HS-5 (cell line): ENCODE measurements around the gene SUPT7L.
"Not testable (repeated sequence)": the region's sequence is repeated elsewhere in the genome, so short reads cannot be mapped to it uniquely, and the experiment has no call there.

Experiments
- DNase-seq: peaks from one replicate; pipeline ENCODE4 v3.0.0-alpha.2; 2012; ENCODE audit warnings: low read depth

SUPT7L gene

DNA sequence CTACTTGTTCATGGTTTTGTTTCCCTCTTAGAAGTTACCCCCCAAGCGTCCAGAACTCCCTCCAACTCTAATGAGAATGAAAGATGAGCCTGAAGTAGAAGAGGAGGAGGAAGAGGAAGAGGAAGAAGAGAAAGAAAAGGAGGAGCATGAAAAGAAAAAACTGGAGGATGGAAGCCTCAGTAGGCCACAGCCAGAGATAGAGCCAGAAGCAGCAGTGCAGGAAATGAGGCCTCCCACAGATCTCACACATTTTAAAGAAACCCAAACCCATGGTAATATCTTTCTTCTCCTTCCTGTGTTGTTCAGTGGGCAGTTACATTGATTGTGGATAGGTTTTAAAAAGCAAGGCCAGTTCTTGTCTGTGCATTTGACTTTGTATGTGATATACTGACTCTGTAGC, 21.6 kb upstream of the SUPT7L start:
- DNase-seq = not testable (repeated sequence)

DNA sequence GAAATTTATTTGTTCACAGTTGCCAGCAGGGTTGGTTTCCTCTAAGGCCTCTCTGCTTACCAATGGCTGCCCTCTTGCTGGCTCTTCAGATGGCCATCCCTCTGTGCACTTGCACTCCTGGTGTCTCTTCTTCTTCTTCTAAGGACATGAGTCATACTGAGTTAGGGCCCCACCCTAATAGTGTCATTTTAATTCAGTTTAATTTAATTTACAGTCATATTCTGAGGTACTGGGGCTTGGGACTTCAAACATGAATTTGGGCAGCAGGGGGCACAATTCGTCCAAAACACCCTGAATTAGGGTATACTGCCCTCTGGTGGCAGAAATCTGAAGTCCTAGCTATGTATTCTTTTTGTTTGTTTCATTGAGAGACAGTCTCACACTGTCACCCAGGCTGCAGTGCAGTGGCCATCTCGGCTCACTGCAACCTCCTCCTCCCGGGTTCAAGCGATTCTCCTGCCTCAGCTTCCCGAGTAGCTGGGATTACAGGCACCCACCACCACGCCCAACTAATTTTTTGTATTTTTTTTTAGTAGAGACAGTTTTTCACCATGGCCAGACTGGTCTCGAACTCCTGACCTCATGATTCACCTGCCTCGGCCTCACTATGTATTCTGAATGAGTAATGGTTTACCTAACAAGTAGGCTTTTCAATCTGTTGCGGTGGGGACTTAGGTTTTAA, 20.1 kb upstream of the SUPT7L start:
- DNase-seq = peak; percentile 88

DNA sequence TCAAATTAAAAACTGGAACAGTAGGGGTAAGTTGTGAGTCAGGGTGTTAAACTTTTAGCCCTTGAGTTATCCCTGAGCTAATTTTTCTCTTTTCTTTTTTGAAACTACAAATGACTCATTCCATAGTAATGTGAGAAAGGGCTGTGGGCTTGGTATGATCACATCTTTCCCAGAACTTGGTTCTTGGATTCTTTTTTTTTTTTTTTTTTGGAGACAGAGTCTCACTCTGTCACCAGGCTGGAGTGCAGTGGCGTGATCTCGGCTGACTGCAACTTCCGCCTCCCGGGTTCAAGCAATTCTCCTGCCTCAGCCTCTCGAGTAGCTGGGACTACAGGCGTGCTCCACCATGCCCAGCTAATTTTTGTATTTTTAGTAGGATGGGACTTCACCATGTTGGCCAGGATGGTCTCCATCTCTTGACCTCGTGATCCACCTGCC, 18.9 kb upstream of the SUPT7L start:
- DNase-seq = peak; percentile 76

DNA sequence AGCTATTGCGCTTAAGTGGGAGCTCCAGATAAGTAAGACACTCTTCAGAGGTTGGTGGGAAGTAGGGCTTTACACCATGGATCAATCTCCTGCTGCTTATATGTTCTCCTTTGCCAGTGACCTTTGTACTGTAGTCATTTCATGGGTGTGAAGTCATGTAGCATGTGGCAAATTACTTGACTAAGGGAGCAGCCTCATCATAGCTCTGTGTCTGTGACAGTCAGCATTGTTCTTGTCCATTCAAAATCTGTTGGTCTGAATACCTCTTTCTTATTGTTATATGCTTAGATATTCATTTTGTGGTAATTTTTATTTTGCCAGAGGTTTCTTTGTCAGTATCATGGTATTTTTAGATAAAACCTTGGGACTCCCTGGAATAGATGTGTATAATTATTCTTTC, 18.4 kb upstream of the SUPT7L start:
- DNase-seq = no peak

DNA sequence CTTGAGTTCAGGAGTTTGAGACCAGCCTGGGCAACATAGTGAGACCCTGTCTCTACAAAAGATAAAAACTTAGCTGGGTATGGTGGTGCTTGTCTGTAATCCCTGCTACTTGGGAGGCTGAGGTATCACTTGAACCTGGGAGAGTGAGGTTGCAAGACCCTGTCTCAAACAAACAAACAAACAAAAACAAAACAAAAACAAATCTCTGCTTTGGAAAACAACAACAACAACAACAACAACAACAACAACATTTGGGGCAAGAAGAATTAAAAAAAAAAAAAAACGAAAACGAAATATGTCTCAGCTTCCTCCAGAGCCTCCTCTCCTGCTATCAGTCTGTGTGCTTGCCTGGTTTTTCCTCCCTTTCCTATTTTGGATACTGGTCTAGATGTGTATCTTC, 17.2 kb upstream of the SUPT7L start:
- no peak for DNase-seq

DNA sequence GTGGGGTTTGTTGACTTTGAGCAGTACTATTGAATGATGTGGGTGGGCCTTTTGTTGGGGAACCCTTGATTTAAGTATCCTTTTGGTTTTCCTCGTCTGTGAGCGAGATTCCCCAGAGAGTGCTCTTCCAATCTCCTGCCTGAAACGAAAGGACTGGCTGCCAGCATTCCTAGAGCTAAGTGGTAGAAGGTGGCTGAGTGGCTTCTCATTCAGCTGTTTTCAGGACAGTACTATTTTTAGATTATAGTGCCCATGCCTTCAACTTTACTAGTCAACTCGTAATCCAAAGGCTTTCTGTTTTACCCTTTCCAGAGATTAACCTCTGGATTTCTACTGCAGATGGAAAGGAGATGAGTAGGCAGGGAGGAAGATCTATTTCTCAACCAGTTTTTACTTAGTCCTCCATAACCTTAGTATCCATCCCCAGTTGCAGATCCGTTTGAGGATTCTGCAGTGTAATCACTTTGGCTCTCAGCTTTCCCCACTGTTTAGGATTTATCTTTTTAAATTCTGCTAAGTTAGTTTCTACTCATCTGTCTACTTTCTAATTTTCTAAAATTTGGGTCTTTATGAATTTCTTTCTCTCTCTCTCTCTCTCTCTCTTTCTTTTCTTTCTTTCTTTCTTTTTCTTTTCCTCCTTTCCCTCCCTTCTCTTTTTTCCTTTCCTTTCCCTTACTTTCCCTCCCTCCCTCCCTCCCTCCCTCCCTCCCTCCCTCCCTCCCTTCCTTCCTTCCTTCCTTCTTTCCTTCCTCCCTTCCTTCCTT, 9.5 kb upstream of the SUPT7L start:
- DNase-seq = no peak

DNA sequence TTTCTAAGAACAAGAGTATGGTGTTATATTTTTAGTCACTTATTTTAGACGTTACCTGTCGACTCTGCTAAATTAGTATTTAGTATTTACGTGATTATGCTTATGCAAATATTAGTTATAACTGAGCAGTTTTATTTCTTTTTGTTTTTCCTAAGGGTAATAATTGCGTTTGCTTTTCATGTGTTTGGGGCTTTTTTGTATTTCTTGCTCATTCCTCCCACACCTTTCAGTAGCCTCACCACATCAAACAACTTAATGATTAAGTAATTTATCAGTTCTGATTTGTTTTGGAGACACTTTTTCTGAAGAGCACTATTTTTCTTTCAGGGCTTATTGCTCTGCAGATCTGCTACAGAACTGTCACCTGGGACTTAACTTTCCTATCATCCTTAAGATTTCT, 7.8 kb upstream of the SUPT7L start:
- no peak for DNase-seq

DNA sequence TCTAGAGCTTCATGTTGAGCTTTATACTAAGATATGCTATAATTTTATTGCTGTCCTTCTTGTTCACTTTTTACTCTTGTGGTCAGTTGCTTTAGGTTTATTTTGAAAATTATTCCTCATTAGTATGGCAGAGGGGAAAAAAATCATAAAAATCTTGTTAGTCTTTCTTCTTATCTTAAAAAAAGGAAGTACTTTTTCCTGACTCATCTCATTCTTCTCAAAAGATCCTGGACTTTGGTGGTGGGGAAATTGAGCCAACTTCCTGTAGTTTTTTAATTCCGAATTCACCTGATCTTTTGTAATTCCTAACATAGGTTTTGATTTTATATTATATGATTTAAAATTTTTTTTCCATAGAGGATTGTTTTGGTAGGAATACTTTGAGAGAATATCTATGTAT, 4.0 kb upstream of the SUPT7L start:
- DNase-seq = no peak

DNA sequence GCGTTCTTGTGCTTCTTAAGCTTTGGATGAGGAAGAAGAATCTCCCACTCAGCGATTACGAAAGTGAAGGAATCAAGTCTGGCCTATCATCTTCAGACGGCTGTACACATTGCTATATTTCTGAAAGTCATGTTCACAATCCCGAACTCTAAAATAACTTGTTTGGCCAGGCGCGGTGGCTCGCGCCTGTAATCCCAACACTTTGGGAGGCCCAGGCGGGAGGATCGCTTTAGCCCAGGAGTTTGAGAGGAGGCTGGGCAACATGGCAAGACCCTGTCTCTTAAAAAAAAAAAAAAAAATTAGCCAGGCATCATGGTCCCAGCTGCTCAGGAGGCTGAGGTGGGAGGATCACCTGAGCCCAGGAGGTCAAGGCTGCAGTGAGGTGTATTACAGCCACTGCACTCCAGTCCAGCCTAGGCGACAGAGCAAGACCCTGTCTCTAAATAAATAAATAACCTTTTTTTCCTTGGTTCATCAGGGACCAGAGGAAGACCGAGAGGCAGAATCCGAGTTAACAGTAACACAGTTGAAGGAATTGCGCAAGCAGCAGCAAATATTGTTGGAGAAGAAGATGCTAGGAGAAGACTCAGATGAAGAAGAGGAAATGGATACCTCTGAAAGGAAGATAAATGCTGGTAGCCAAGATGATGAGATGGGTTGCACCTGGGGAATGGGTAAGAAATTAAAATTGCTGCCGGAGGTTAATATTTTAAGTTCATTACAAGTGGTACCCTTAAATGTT, 1.4 kb upstream of the SUPT7L start:
- DNase-seq = no peak

DNA sequence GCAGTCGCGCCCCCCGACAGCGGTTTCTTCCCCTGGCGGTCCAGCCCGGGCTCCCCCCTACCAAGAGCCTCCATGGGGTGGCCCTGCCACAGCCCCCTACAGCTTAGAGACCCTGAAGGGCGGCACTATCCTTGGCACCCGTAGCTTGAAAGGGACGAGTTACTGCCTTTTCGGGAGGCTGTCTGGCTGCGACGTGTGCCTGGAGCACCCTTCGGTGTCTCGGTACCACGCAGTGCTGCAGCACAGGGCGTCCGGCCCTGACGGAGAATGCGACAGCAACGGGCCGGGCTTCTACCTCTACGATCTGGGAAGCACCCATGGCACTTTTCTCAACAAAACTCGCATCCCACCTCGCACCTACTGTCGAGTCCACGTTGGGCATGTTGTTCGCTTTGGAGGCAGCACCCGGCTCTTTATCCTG, 750 bp upstream of the SUPT7L start:
- DNase-seq = no peak

DNA sequence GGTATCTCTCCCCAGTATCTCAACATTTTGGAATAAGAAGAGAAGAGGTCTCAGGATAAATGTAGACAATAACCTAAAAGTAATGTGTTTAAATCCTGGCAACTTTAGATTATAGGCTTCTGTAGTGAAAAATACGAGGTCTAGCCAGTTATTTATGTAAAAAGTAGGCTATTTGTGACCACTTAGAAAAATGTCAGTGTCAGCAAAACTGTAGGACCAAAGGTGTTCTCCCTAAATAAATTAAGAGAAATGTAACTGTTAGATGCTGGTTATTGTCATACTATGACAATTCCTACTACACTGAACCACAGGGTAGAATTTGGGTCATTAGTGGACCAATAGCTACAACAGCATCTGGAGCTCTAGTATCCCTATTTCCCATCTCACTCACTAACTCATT, 2.0 kb downstream of the SUPT7L start:
- DNase-seq = no peak

DNA sequence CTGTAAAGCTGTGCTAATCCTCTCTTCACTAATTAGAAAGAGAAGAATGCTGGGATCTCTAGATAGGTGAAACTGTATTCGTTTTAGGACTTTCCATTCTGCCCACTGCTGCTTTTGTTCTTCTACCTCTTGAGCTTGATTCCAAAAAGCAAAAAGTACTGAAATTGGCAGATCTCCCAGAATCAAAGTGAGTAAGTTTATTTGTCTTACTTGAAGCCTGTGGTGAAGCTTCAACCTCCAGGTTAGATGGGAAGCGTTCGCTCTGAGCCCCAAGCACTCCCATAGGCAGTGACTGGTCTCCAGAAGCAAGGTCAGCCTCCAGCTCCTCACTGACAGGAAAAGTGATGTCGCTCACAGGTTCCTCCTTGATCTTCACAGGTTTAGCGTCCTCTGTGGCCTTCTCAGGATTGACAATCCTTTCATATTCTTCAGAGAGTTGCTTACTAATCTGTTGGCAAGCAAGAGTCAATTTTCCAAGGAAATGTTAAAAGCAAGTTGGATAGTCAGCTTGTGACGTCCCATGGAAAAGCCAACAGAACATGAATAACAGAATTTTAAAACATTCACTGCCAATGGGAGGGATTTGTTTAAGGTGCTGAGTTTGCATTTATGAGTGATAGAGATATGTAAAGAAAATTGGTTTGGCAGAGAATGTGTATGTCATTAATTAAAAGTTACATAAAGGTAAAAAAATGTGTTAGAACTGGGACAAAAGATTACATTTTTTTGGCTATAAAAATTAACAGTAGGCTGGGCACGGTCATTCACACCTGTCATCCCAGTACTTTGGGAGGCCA, 8.1 kb downstream of the SUPT7L start:
- DNase-seq = no peak

DNA sequence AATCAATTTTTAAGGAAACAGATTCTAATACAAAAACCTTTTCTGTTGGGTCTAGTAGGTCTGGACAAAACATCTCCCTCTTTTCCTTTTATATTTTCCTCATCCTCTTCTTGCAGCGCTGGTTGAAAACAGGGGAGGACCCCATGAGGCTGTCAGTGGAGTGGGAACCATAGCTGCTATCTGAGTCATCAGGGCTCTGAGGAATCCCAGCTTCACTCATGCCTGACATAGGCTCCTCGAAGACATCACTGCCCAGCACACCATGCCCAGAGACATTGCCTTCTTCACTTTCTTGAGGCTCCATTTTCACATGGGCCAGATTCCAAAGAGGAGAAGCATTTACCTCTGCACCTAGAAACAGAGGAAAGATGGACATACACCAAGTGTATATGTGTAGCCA, 10.0 kb downstream of the SUPT7L start:
- no peak for DNase-seq

DNA sequence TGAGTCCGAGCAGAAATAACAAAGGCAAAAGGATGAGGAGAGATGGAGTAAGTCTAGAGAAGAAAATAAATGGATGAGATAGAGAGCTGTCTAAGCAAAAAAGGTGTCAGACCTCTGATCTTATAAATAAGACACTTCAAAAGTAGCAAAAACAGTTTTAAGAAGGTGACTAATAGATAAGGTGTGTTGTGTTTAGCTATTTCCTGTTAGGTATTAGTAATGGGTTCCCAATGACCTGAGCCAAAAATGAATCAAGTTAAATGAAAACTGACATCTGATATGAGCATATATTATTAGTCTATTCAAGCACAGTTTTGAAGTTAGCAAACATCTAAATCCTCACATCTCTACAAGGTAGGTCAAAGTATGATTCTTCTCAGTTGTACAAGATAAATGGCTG, 10.6 kb downstream of the SUPT7L start:
- no peak for DNase-seq

DNA sequence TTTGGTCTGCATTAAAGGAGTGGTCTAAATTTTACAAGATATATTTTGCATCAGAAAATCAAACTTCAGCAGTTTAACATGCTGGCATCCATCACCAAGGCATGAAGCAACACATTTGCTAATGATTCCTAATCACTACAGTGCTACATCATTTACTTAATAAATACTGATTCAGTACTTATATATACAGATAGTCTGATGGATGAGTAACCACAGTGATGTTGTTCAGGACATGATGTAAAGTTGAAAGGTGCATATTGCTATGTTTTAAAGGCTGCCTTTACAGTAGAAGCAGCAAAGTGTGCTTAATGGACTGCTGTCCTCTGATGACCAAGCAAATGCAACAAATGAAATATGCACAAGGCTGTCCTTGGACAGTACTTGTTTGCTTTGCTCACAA, 11.1 kb downstream of the SUPT7L start:
- no peak for DNase-seq

DNA sequence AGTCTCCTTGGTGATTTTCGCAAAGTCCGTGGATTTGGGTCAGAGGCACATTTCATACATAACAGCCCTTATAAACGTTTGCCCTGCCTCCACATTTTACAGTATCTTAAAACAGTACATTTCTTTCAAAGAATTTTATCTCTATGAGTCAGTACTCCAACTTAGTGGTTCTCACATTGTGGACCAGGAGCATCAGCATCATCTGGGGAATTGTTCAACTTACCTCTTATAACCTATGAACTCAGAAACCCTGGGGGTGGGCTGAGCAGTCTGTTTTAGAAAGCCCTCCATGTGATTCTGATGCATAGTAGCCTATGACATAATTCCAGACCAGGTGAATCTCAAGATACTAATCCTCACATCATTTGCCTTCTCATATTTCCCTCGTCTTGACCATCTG, 12.4 kb downstream of the SUPT7L start:
- DNase-seq = no peak

DNA sequence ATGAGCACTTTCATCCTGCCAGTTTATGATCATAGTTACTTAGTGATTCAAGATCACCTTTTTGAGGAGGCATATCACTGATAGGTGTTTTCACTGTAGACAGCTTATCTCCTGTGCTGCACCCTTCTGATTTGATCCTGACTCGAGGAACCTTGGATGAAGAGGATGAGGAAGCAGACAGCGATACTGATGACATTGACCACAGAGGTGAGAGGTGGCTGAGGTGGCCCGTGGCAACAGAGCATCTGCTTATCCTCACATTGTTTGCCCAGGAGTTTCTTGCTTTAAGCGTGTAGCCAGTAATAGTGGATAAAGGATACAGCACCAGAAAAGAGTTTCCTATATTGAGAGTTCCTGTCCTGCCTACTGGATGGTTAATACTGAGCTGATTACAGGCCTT, 15.7 kb downstream of the SUPT7L start:
- DNase-seq = no peak

DNA sequence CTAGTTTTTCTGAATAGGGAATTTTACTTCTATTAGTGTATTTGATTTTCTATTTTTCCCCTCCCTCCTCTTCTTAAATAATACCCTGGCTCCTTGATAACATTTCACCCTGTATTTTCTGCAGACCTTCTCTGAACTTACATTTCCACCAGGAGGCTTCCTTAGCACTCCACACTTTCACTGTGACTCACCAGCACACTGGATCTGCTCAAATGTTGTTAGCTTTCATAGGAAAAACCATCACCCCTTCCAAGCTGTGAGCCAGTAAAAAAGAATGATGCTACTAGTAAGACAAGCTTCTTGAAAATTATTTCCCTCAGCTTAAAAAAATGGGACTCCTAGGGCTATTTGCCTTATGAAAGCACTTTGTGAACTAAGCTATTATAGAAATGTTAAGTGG, 16.1 kb downstream of the SUPT7L start:
- no peak for DNase-seq

DNA sequence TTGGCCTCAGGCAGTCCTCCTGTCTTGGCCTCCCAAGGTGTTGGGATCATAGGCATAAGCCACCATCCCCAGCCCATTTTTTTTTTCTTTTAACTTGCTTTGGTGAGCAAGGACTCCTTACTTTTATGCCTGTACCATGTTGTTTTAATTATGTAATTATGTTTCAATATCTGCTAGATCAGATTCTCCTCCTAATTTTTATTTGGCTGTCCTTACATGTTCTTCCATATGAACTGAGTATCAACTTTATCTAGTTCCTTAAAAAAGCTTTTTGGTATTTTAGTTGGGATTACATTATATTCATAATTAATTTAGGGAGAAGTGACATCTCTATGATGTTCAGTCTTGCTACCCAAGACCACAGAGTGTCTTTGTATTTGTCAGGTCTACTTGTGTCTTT, 18.2 kb downstream of the SUPT7L start:
- DNase-seq = no peak

DNA sequence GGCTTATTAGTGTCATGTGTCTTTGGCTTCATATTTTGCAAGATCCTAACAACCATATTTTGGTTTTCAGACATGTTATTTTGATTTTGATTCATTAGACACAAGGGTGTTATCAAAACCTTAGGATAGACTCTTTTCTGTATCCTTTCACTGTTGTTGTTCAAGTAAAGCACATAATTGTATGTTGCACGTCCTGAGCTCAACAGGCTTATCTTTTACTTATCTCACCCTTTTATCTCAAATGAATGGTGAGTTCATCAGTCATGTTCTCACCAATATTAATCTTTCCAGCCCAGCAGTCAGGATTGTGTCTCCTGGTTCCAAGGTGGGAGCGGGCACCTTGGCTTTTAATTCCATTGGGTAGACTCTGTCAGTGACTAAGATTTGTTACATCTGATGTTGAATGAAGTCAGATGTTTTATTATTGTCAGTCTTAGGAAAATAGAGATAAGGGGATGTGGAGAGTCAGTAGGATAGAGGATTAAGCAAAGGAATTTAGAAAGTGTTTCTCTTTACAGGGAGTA, 22.6 kb downstream of the SUPT7L start:
- DNase-seq = no peak

DNA sequence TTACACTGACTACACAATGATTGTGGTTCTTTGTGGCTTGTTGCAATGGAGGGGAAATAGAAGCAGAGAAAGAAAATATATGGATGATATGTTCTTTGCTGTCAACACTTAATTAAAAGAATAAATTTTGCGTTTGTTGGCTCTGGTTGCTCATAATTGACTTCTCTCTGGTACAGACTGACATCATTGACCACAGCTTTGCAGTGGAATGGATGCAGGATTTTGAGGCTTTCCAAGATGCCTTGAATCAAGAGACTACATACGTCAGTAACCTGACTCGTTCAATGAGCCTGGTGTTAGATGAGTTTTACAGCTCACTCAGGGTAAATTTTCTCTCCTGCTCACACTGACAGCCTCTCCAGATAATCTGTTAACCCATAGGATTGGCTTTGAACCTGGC, 24.7 kb downstream of the SUPT7L start:
- DNase-seq = no peak

DNA sequence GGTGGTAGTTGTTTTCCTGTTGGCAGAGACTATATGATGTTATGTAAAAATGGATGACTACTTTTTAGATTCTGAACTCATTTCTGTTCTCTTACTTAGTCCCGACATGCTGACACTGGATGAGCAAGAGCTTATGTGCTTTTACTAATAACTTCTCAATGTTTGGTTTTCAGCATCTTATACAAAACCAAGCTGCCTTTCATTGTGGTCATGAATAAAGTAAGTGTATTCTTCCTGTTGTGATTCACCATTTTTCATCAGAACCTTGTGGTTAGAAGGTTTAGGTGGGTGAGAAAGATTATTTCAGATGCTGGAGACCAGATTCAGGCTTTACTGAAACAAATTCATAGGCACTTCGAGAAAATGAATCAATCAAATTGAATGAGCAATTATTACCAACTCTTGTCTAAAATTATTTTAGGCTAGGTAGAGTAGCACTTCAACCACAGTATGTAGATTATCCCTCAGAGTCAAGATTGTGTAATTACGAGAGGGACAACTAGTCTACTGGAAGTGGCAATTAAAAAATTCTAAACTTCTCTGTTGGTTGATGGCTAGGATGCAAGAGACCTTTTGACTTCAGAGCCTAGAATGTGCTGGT, 25.3 kb downstream of the SUPT7L start:
- DNase-seq = peak; percentile 84
